ENCODE measurements around the gene IFRD2. TPM values are rescaled to one million over a fixed set of nuclear protein-coding genes. Genes with fewer than 3 reads are reported as not detected.

The IFRD2 gene
- total and polyA plus RNA-seq, 2 of the 8 experiments (the other 6 are each of a cell fraction or from before 2014, with no cell fraction given) = 76.7 to 88.8 TPM

DNA sequence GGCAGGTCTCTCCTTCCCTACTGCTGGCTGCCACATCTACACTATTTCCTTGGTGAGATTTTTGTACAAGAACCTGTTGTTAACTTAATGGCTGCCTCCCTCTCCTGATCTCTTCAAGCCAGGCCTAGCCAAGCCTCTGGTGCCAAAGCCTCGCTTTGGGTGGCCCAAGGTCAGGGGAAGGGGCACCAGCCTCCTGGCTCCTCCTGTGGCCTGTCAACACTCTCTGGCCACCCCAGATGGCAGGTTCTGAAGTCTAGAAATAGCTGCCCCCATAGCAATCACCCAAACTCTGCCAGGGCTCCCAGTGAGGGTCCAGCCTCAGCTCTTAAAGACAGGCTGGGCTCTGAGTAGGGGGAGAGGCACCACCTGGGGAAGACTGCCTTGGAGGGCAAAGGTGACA, 5.0 kb downstream of the IFRD2 start (continued):
- TF ChIP-seq EGR1 (IDR thresholded peaks at IDR 0.05; ENCODE audit: borderline replicate concordance, low read depth, low read length) = no peak
- TF ChIP-seq SUZ12 (IDR thresholded peaks at IDR 0.05; ENCODE audit: low read length) = no peak
- no peak for TF ChIP-seq BACH1 (IDR thresholded peaks at IDR 0.05; ENCODE audit: low read length)
- TF ChIP-seq, protein P1, sequence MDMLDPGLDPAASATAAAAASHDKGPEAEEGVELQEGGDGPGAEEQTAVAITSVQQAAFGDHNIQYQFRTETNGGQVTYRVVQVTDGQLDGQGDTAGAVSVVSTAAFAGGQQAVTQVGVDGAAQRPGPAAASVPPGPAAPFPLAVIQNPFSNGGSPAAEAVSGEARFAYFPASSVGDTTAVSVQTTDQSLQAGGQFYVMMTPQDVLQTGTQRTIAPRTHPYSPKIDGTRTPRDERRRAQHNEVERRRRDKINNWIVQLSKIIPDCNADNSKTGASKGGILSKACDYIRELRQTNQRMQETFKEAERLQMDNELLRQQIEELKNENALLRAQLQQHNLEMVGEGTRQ (IDR thresholded peaks at IDR 0.05; ENCODE audit: low read length) = no peak
- no peak for TF ChIP-seq BRCA1 (IDR thresholded peaks at IDR 0.05; ENCODE audit: low read depth, low read length)
- TF ChIP-seq KDM5A (IDR thresholded peaks at IDR 0.05; ENCODE audit: low read length) = no peak
- TF ChIP-seq HDAC6 (IDR thresholded peaks at IDR 0.05; ENCODE audit: low read depth, low read length) = no peak
- TF ChIP-seq NRF1 (IDR thresholded peaks at IDR 0.05; ENCODE audit: low read depth, low read length) = no peak
- TF ChIP-seq, protein P2, sequence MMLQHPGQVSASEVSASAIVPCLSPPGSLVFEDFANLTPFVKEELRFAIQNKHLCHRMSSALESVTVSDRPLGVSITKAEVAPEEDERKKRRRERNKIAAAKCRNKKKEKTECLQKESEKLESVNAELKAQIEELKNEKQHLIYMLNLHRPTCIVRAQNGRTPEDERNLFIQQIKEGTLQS (IDR thresholded peaks at IDR 0.05; ENCODE audit: insufficient read depth, low read depth, low read length) = no peak

All from H1 (cell line).